Measurements from ENCODE around the gene FRG1.
"Not testable (repeated sequence)": the region's sequence is repeated elsewhere in the genome, so short reads cannot be mapped to it uniquely, and the experiment has no call there.

Gene FRG1

DNA sequence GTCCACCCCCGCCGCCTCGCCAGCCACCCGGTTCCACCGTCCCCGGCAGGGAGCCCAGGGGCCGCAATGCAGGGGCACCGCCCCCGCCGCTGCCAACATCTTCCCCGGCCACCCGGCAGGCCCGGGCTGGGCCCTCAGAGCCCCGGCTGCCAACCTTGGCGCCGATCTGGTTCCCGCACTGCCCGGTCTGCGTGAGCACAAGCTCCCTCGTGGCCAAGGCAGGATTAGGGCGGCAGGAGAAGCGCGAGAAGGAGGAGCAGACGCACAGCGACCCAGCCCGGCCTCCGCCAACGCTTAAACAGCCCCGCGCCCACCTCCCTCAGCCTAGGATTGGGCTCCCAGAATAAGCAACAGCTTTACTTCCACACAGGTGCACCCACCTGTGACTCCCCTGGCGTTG is 44.0 kb downstream of the FRG1 start:
- not testable (repeated sequence) for DNase-seq (ENCODE audit: low read depth, low spot score)

DNA sequence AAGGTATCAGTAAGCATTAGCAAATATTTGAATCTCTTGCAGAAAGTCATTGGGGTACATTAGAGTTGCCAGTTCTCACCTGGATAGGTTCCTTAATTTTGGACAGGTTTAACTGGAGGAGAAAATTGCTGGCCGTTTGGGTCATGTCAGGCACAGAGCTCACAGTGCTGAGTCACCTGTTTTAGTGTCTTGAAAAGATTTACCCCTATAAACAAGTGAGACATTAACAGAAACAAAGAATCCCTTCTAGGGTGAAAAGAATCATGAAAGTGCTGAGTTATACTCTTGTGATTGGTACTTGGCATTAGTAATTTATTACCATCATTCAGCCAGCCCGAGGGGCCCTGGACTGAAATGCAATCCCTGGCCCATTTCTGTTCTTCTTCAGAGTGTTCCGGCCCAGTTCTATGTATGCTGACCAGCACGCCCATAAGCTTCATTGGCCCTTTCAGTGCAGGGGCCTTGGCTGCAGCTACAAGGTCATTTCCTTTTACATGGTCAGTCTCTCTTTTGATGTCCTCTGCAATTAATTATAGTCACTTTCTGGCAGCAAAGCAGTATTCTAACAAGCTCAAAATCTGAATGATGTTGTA is 45.1 kb downstream of the FRG1 start:
- not testable (repeated sequence) for DNase-seq (ENCODE audit: low read depth, low spot score)

DNA sequence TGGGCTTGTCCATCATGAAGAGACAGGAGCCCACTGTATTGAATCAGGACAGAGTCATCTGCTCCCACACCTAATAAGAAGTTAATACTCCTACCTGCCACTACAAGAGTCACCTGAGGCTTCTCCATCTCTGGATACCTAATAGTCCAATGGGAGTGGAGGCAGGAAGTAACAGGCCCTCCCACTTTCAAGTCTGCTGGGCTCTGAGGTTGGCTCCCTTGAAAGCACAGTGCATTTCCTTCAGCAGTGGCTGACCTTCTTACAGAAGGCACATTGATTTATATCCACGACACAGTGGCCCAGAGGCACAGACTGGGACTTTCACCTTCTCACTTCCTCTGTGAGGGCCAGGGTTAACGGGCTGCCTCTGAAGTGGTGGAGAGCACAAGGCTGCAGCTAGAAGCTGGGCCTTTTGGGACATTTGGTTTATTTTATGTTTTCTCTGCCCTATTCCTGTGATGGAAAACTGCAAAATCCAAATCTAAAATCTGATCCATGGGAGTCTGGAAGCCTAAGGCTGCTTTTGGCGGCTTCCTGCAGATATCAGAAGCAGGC is 48.3 kb downstream of the FRG1 start:
- no peak for DNase-seq (ENCODE audit: low read depth, low spot score)

DNA sequence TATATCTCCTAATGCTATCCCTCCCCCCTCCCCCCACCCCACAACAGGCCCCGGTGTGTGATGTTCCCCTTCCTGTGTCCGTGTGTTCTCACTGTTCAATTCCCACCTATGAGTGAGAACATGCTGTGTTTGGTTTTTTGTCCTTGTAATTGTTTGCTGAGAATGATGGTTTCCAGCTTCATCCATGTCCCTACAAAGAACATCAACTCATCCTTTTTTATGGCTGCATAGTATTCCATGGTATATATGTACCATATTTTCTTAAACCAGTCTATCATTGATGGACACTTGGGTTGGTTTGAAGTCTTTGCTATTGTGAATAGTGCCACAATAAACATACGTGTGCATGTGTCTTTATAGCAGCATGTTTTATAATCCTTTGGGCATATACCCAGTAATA is 49.3 kb downstream of the FRG1 start:
- not testable (repeated sequence) for DNase-seq (ENCODE audit: low read depth, low spot score)
